GM12878 (cell line): ENCODE measurements around the gene MPC2. TPM values are rescaled to one million over a fixed set of nuclear protein-coding genes. Genes with fewer than 3 reads are reported as not detected.
A peak's percentile ranks its signal among the peaks of the same experiment; 100 is the strongest.

Experiments used
- BCL11A ChIP-seq: IDR thresholded peaks from 2 replicates; pipeline ENCODE4 v1.6.1; 2011; ENCODE audit warnings: low read depth, low read length
- CBX5 ChIP-seq: sonication (generic); IDR thresholded peaks from 2 replicates; pipeline ENCODE4 v1.6.1; 2016; ENCODE audit warnings: low read depth, moderate library complexity, mild to moderate bottlenecking, inconsistent platforms
- CEBPB ChIP-seq, 2 experiments: fragments of 150-350 bp in 1 of 2; IDR thresholded peaks; 2 replicates each; pipeline ENCODE4 v1.6.1; 2012 to 2014; ENCODE audit warnings: low read depth in 2 of 2, low read length in 2 of 2, borderline replicate concordance in 1 of 2, inconsistent platforms in 1 of 2
- EED ChIP-seq: sonication (generic); IDR thresholded peaks from 2 replicates; pipeline ENCODE4 v1.6.1; 2016; ENCODE audit warnings: antibody characterized with exemption, low read depth
- EGR1 ChIP-seq, 2 experiments: IDR thresholded peaks; 1 replicate in 1 of 2; 2 replicates in 1 of 2; pipeline ENCODE4 v1.6.1; 2011 to 2012; ENCODE audit warnings: low read depth in 2 of 2, low read length in 2 of 2, borderline replicate concordance in 1 of 2, mild to moderate bottlenecking in 1 of 2, moderate library complexity in 1 of 2
- EZH2 ChIP-seq: IDR thresholded peaks from 2 replicates; pipeline ENCODE4 v1.6.1; 2012; ENCODE audit warnings: low read depth, mild to moderate bottlenecking, control low read depth, inconsistent platforms, low read length, borderline replicate concordance; ENCODE audit not compliant: control insufficient read depth
- HCFC1 ChIP-seq: fragments of 150-350 bp; IDR thresholded peaks from 2 replicates; pipeline ENCODE4 v1.6.1; 2014; ENCODE audit warnings: low read length
- HDGF ChIP-seq: fragments of 450-650 bp; IDR thresholded peaks from 2 replicates; pipeline ENCODE4 v1.6.1; 2016; ENCODE audit warnings: antibody characterized with exemption
- IRF5 ChIP-seq: fragments of 450-650 bp; IDR thresholded peaks from 2 replicates; pipeline ENCODE4 v1.6.1; 2017; ENCODE audit warnings: borderline replicate concordance
- KAT2A ChIP-seq: conservative IDR thresholded peaks from 2 replicates; pipeline ENCODE4 v1.6.1; 2011; ENCODE audit warnings: low read depth, low read length; ENCODE audit not compliant: control insufficient read depth
- MEF2A ChIP-seq: IDR thresholded peaks from 2 replicates; pipeline ENCODE4 v1.6.1; 2011; ENCODE audit warnings: low read depth, mild to moderate bottlenecking, low read length, moderate library complexity; ENCODE audit not compliant: insufficient read depth
- MEF2B ChIP-seq: fragments of 450-650 bp; IDR thresholded peaks from 2 replicates; pipeline ENCODE4 v1.6.1; 2018; ENCODE audit warnings: mild to moderate bottlenecking, moderate library complexity; ENCODE audit not compliant: partially characterized antibody, poor library complexity, severe bottlenecking
- MTA3 ChIP-seq: IDR thresholded peaks from 2 replicates; pipeline ENCODE4 v1.6.1; 2012; ENCODE audit warnings: low read length, inconsistent platforms, borderline replicate concordance
- NKRF ChIP-seq: fragments of 450-650 bp; conservative IDR thresholded peaks from 2 replicates; pipeline ENCODE4 v1.6.1; 2017; ENCODE audit warnings: mild to moderate bottlenecking, moderate library complexity
- NRF1 ChIP-seq: conservative IDR thresholded peaks from 2 replicates; pipeline ENCODE4 v1.6.1; 2011; ENCODE audit warnings: mild to moderate bottlenecking, low read depth, low read length, improper control_type of control experiment
- POLR2AphosphoS2 ChIP-seq: IDR thresholded peaks from 2 replicates; pipeline ENCODE4 v1.6.1; 2011; ENCODE audit warnings: low read depth, mild to moderate bottlenecking, low read length, improper control_type of control experiment, moderate library complexity
- RFX5 ChIP-seq: IDR thresholded peaks from 2 replicates; pipeline ENCODE4 v1.6.1; 2011; ENCODE audit warnings: low read depth, low read length, improper control_type of control experiment
- SIX5 ChIP-seq: IDR thresholded peaks from 2 replicates; pipeline ENCODE4 v1.6.1; 2011; ENCODE audit warnings: mild to moderate bottlenecking, low read depth, low read length, moderate library complexity; ENCODE audit not compliant: severe bottlenecking
- SP1 ChIP-seq: IDR thresholded peaks from one replicate; pipeline ENCODE4 v1.6.1; 2011; ENCODE audit warnings: low read depth, low read length
- SPI1 ChIP-seq: IDR thresholded peaks from 2 replicates; pipeline ENCODE4 v1.6.1; 2011; ENCODE audit warnings: low read depth, mild to moderate bottlenecking, low read length, moderate library complexity, borderline replicate concordance; ENCODE audit not compliant: insufficient read depth
- SREBF2 ChIP-seq: IDR thresholded peaks from 2 replicates; pipeline ENCODE4 v1.6.1; 2012; ENCODE audit warnings: mild to moderate bottlenecking, low read length
- SRF ChIP-seq, 2 experiments: IDR thresholded peaks; 2 replicates each; pipeline ENCODE4 v1.6.1; 2011; ENCODE audit warnings: low read depth in 2 of 2, low read length in 2 of 2, mild to moderate bottlenecking in 1 of 2, moderate library complexity in 1 of 2
- TARDBP ChIP-seq: IDR thresholded peaks from 2 replicates; pipeline ENCODE4 v1.6.1; 2016; ENCODE audit warnings: borderline replicate concordance
- TCF12 ChIP-seq: IDR thresholded peaks from 2 replicates; pipeline ENCODE4 v1.6.1; 2011; ENCODE audit warnings: low read depth, mild to moderate bottlenecking, low read length
- USF1 ChIP-seq: IDR thresholded peaks from 2 replicates; pipeline ENCODE4 v1.6.1; 2011; ENCODE audit warnings: borderline replicate concordance, low read depth, mild to moderate bottlenecking, moderate library complexity, mixed read lengths, low read length; ENCODE audit not compliant: insufficient read depth; ENCODE audit errors: extremely low read length
- ZBED1 ChIP-seq: IDR thresholded peaks from 2 replicates; pipeline ENCODE4 v1.6.1; 2016; ENCODE audit warnings: borderline replicate concordance
- polyA plus RNA-seq, 11 experiments: library from polyadenylated mRNA; depleted of rRNA in 4 of 11; unstranded in 6 of 11; stranded (reverse) in 5 of 11; fragments of >200 nt; fragmentation: Nextera tagmentation in 4 of 11; fragmentation: Illumina TruSeq in 1 of 11; extraction: Ambion mirVana in 4 of 11; extraction: Trizol in 1 of 11; gene quantifications; 1 replicate in 1 of 11; 2 replicates in 10 of 11; pipeline versions ENCODE4 v1.2.1 to v1.2.3, GENCODE V29; 2011 to 2016; ENCODE audit warnings: inconsistent platforms in 2 of 11, missing spikeins in 2 of 11, low read depth in 1 of 11
- total RNA-seq, 4 experiments: library from RNA; depleted of rRNA in 3 of 4; stranded (reverse); fragments of >200 nt in 3 of 4; fragmentation: Illumina TruSeq in 1 of 4; extraction: Trizol in 1 of 4; gene quantifications; 2 replicates each; pipeline versions ENCODE4 v1.2.1 to v1.2.3, GENCODE V29; 2013 to 2021

MPC2 gene
- total and polyA plus RNA-seq, 10 of the 15 experiments (the other 5 are each of a cell fraction or from before 2014, with no cell fraction given), result 22.5 to 164 (median 63.3) TPM

GRCh38 chr1:167936068-167936929, 573 bp downstream of the MPC2 start, which contains the start of gene DCAF6 (continued):
- TF ChIP-seq SP1, result peak; percentile 68
- peak; percentile 48 for TF ChIP-seq RFX5
- TF ChIP-seq KAT2A, result no peak
- no peak; the same call in 1 of the 2 replicates for TF ChIP-seq MTA3
- TF ChIP-seq EGR1 (IDR thresholded peaks at IDR 0.05; ENCODE audit: borderline replicate concordance in 1 of 2, low read depth in 2 of 2, low read length in 2 of 2), result peak in 1 of 2 experiments; percentile 70; a peak in 2 of 3 replicates
- peak; percentile 57 for TF ChIP-seq SIX5
- no peak for TF ChIP-seq SPI1
- peak; percentile 74 for TF ChIP-seq HCFC1
- no peak for TF ChIP-seq EZH2
- no peak for TF ChIP-seq BCL11A
- TF ChIP-seq TCF12, result peak; percentile 80; the same call in 1 of the 2 replicates
- peak; percentile 72 for TF ChIP-seq HDGF
- peak; percentile 91 for TF ChIP-seq IRF5
- TF ChIP-seq ZBED1, result 0 out of 2 replicates have a peak, but pooled peaks have one; percentile 55
- TF ChIP-seq EED, result no peak
- no peak for TF ChIP-seq CEBPB (IDR thresholded peaks at IDR 0.05; ENCODE audit: borderline replicate concordance in 1 of 2, low read depth in 2 of 2, low read length in 2 of 2)
- TF ChIP-seq MEF2A, result peak; percentile 58; the same call in 1 of the 2 replicates
- TF ChIP-seq SREBF2, result no peak
- peak; percentile 87 for TF ChIP-seq MEF2B
- TF ChIP-seq TARDBP, result peak; percentile 85; the same call in 1 of the 2 replicates
- peak; percentile 96 for TF ChIP-seq NRF1
- TF ChIP-seq NKRF, result 0 out of 2 replicates have a peak, but pooled peaks have one; percentile 37
- TF ChIP-seq POLR2AphosphoS2, result 0 out of 2 replicates have a peak, but pooled peaks have one; percentile 30
- TF ChIP-seq SRF (IDR thresholded peaks at IDR 0.05; ENCODE audit: low read depth in 2 of 2, low read length in 2 of 2), result no peak
- TF ChIP-seq USF1, result no peak
- TF ChIP-seq CBX5, result 0 out of 2 replicates have a peak, but pooled peaks have one; percentile 17
